Heart right ventricle (tissue), 16 donors: ENCODE results near the gene PTPRJ. TPM values are rescaled to one million over a fixed set of nuclear protein-coding genes. Genes with fewer than 3 reads are reported as not detected.

Experiments
- ATAC-seq, 8 donors: fragments of 200-7000 bp; cut with Tn5 transposase; one replicate each; pipeline ENCODE4 v1.9.1; 2020; ENCODE audit warnings: mild to moderate bottlenecking in 8 of 8, moderate library complexity in 8 of 8, moderate number of reproducible peaks in 1 of 8
- DNase-seq, 2 donors: peaks; one replicate each; pipeline ENCODE4 v3.0.0-alpha.2; 2020
- H3K27ac ChIP-seq, 10 donors: fragments of 200-600 bp; sonication (generic) in 2 of 10; one replicate each; pipeline versions ENCODE4 v1.5.0 to v1.8.0; 2020 to 2022; ENCODE audit warnings: mild to moderate bottlenecking in 3 of 10
- H3K27me3 ChIP-seq, 7 donors: fragments of 200-600 bp; one replicate each; pipeline ENCODE4 v1.8.0; 2021 to 2022; ENCODE audit warnings: mild to moderate bottlenecking in 2 of 7
- H3K36me3 ChIP-seq, 9 donors: fragments of 200-600 bp; sonication (generic) in 1 of 9; one replicate each; pipeline versions ENCODE4 v1.5.0 to v1.8.0; 2020 to 2022; ENCODE audit warnings: mild to moderate bottlenecking in 2 of 9
- H3K4me1 ChIP-seq, 9 donors: fragments of 200-600 bp; sonication (generic) in 1 of 9; one replicate each; pipeline versions ENCODE4 v1.5.0 to v1.8.0; 2020 to 2022; ENCODE audit warnings: mild to moderate bottlenecking in 4 of 9
- H3K4me3 ChIP-seq, 10 donors: fragments of 200-600 bp; sonication (generic) in 2 of 10; one replicate each; pipeline versions ENCODE4 v1.5.0 to v1.8.0; 2020 to 2022; ENCODE audit warnings: mild to moderate bottlenecking in 7 of 10, moderate library complexity in 2 of 10
- H3K9me3 ChIP-seq, 11 donors: fragments of 200-600 bp in 10 of 11; sonication (generic) in 2 of 11; one replicate each; pipeline versions ENCODE4 v1.5.0 to v1.8.0; 2013 to 2022; ENCODE audit warnings: mild to moderate bottlenecking in 2 of 11, control low read depth in 1 of 11, moderate library complexity in 1 of 11
- CTCF ChIP-seq, 9 donors: fragments of 200-600 bp; sonication (generic) in 2 of 9; IDR thresholded peaks; one replicate each; pipeline versions ENCODE4 v1.5.0 to v1.8.0; 2021 to 2022; ENCODE audit warnings: antibody characterized with exemption in 9 of 9, mild to moderate bottlenecking in 5 of 9, moderate library complexity in 1 of 9
- WGBS, 2 donors: extraction: QIAGEN DNeasy Blood & Tissue Kit; methylation state at CpG; one replicate each; pipeline ENCODE4 v1.1.7; 2013; ENCODE audit warnings: inconsistent platforms in 1 of 2; 5-methylcytosine and 5-hydroxymethylcytosine counted together
- intact Hi-C, 10 donors: fragments of 100-400 bp; cut with DNase I; formaldehyde crosslinking; loops; one replicate each; pipeline versions ENCODE4 v1.11.1 to v1.14.2; 2022
- polyA plus RNA-seq, 2 donors: library from polyadenylated mRNA; stranded (reverse); fragments of 200-250 nt; gene quantifications; one replicate each; pipeline ENCODE4 v1.2.3, GENCODE V29; 2013
- total RNA-seq, 10 donors: library from RNA; stranded (reverse); fragmentation: NEBNext Ultra II Directional in 3 of 10; extraction: Animal tissue kit (Norgen Biotek cat#: 25700) in 3 of 10; gene quantifications; one replicate each; pipeline versions ENCODE4 v1.2.1 to v1.2.4, GENCODE V29; 2021 to 2023
- donor health status: Arrhythmogenic right ventricular cardiomyopathy.
- donor health status: ischemic (EF 13 %, LVEDD 7.1; RV severe dilation, severe dysfunction).
- donor health status: healthy with polysubstance abuse.
- donor health status: DM: no; HTN: yes; CAD: no.
- donor health status: DM: no; HTN: no; CAD: no.
- donor health status: ischemic (EF 25% LVEDD 6.9; RV normal size, moderate dysfunction).
- donor health status: ischemic (EF 25% LVEDD 5.7; RV mildly dilated, moderate dysfunction).
- donor health status: healthy.
- donor health status: DM: yes; HTN: yes; CAD: no.
- donor health status: Ischemic cardiomyopathy.
- donor health status: ischemic (EF 35%, LVEDD 5.7; RV mildly dilated, moderate dysfunction).
- donor health status: nonischemic (EF 11% LVEDD 7.7; RV severe dilation, severe dysfunction).
- donor health status: DM: yes; HTN: yes; CAD: no.
- donor health status: PGD.
- donor health status: ischemic (EF 29% LVEDD 5.4; RV normal size, mild dysfunction).
- donor health status: nonischemic (EF 23%, LVEDD 6.1; RV moderate dilation, normal function).

PTPRJ gene
- total and polyA plus RNA-seq, 12 donors = 0.78 to 22.9 (median 6.7) TPM

DNA sequence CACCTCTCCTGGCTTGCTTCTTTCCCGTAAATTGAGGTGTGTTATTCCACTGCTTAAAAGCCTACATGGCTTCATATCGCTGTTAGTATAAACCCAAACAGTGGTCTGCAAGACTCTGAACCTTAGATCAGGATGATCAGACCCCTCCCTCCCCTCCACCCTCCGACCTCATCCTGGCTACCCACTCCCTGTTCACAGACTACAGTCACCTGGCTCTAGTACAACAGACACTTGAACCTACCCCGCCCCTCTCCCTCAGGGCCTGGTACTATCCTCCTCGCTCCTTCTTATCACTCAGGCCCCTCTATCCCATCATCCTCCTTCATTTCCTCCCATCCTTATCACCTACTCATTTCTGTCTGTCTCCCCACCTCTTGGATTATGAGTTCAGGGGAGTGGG lies 20.1 kb downstream of the PTPRJ start:
- no peak for TF ChIP-seq CTCF (IDR thresholded peaks at IDR 0.05)
- WGBS, 2 donors = 88 to 90% methylated on average over 5 of the region's 5 CpGs

GRCh38 chr11:48001438-48002021 lies 21.2 kb downstream of the PTPRJ start:
- ATAC-seq (peak in 5 of 8 donors; percentile 26 to 64 (median 41)), DNase-seq (no peak)
- peaks cover 0 to 85% (median 33%) of the 10 kb centered on the region in 9 donors for H3K4me1 ChIP-seq
- TF ChIP-seq CTCF (IDR thresholded peaks at IDR 0.05) = no peak
- no peaks in the 10 kb centered on the region for H3K36me3 ChIP-seq
- H3K27me3 ChIP-seq = no peaks in the 10 kb centered on the region
- no peak overlapping the region for H3K4me3 ChIP-seq
- H3K27ac ChIP-seq = peak overlapping the region in 2 of 10 donors; percentile 13 to 85
- H3K9me3 ChIP-seq = no peaks in the 10 kb centered on the region
- 90% methylated on average over 2 of the region's 2 CpGs for WGBS, 2 donors
- intact Hi-C loops = loop anchor here in 1 of 10 donors (5.0 kb wide), 1 partner anchor 81 kb away; no protein-coding TSS in a partner anchor

More for the DNA sequence above, 20.1 kb downstream of the PTPRJ start:
- DNase-seq (no peak), ATAC-seq (no peak)
- Histone ChIP-seq H3K4me3 (no peak overlapping the region), H3K9me3 (no peaks in the 10 kb centered on the region), H3K27ac (peak overlapping the region in 1 of 10 donors; percentile 74), H3K36me3 (no peaks in the 10 kb centered on the region), H3K27me3 (no peaks in the 10 kb centered on the region), H3K4me1 (peaks cover 0 to 82% (median 27%) of the 10 kb centered on the region in 9 donors)
- intact Hi-C loops = loop anchor here in 1 of 10 donors (5.0 kb wide), 1 partner anchor 82 kb away; no protein-coding TSS in a partner anchor

GRCh38 chr11:48002561-48002960 lies 22.2 kb downstream of the PTPRJ start:
- 73 to 76% methylated on average over 4 of the region's 4 CpGs for WGBS, 2 donors
- Histone ChIP-seq H3K4me1 (peaks cover 0 to 85% (median 34%) of the 10 kb centered on the region in 9 donors), H3K36me3 (no peaks in the 10 kb centered on the region), H3K27me3 (no peaks in the 10 kb centered on the region), H3K4me3 (no peak overlapping the region), H3K27ac (peak overlapping the region in 3 of 10 donors; percentile 9 to 85 (median 22)), H3K9me3 (no peaks in the 10 kb centered on the region)
- intact Hi-C loops = loop anchor here in 1 of 10 donors (5.0 kb wide), 1 partner anchor 80 kb away; no protein-coding TSS in a partner anchor
- no peak for DNase-seq
- TF ChIP-seq CTCF (IDR thresholded peaks at IDR 0.05) = no peak
- no peak for ATAC-seq

GRCh38 chr11:48003926-48004325 lies 23.6 kb downstream of the PTPRJ start:
- Histone ChIP-seq H3K4me3 (no peak overlapping the region), H3K27me3 (no peaks in the 10 kb centered on the region), H3K27ac (peak overlapping the region in 1 of 10 donors; percentile 85), H3K9me3 (no peaks in the 10 kb centered on the region), H3K4me1 (peaks cover 0 to 87% (median 40%) of the 10 kb centered on the region in 9 donors), H3K36me3 (no peaks in the 10 kb centered on the region)
- DNase-seq (no peak), ATAC-seq (peak in 3 of 8 donors; percentile 18 to 31 (median 26))
- WGBS, 2 donors = 47 to 50% methylated on average over 2 of the region's 2 CpGs
- intact Hi-C loops = loop anchor here in 1 of 10 donors (5.0 kb wide), 1 partner anchor 78 kb away; no protein-coding TSS in a partner anchor
- TF ChIP-seq CTCF (IDR thresholded peaks at IDR 0.05) = no peak
